GM12864 (cell line): ENCODE measurements around the gene U2AF2.

Experiments
- DNase-seq: peaks from one replicate; pipeline ENCODE4 v3.0.0-alpha.2; 2011; ENCODE audit warnings: low read depth
- H3K4me3 ChIP-seq: 2 replicates; pipeline ENCODE4 v1.5.1; 2011; ENCODE audit warnings: mild to moderate bottlenecking, low read depth, low read length, control low read depth
- CTCF ChIP-seq: IDR thresholded peaks from 2 replicates; pipeline ENCODE4 v1.5.1; 2011; ENCODE audit warnings: low read depth, mild to moderate bottlenecking, moderate library complexity, low read length, control low read depth, inconsistent platforms; ENCODE audit errors: missing control alignments

Gene U2AF2

GRCh38 chr19:55644191-55644833 is 10.5 kb upstream of the U2AF2 start:
- DNase-seq, result no peak
- peak overlapping the region; percentile 71 for H3K4me3 ChIP-seq
- TF ChIP-seq CTCF, result no peak

GRCh38 chr19:55644842-55645511 is 9.9 kb upstream of the U2AF2 start:
- DNase-seq, result no peak
- TF ChIP-seq CTCF, result no peak
- peak overlapping the region; percentile 71 for H3K4me3 ChIP-seq

- no peak for DNase-seq
- no peak for TF ChIP-seq CTCF
- H3K4me3 ChIP-seq, result peak overlapping the region; percentile 71; the same call in 1 of the 2 replicates
Measured at GRCh38 chr19:55645512-55645881, 9.3 kb upstream of the U2AF2 start.

- no peak for DNase-seq
- no peak for TF ChIP-seq CTCF
- peak overlapping the region; percentile 64 for H3K4me3 ChIP-seq
Measured at GRCh38 chr19:55646889-55647731, 7.7 kb upstream of the U2AF2 start.

- peak within 1 kb of the TSS; percentile 64 for H3K4me3 ChIP-seq
- no peak for DNase-seq
- no peak for TF ChIP-seq CTCF
Measured at GRCh38 chr19:55647732-55648584, 6.9 kb upstream of the U2AF2 start, which contains the start of gene CCDC106. Gene CCDC106 (plus strand): TSS chr19:55648212. CDS start chr19:55649047, 835 bp downstream.

- H3K4me3 ChIP-seq, result peak overlapping the region; percentile 64
- no peak for TF ChIP-seq CTCF
- no peak for DNase-seq
Measured at GRCh38 chr19:55648585-55649267, 6.1 kb upstream of the U2AF2 start.
